ENCODE data around the gene MARVELD3. TPM values are rescaled to one million over a fixed set of nuclear protein-coding genes. Genes with fewer than 3 reads are reported as not detected.
"Not testable (repeated sequence)": the region's sequence is repeated elsewhere in the genome, so short reads cannot be mapped to it uniquely, and the experiment has no call there.

MARVELD3 gene
- total RNA-seq, 1 donor from 2014 or later: not detected

- intact Hi-C loops (cut with DNase I): no loop called here
- ATAC-seq (ENCODE audit: poor library complexity): no peak
Observed at GRCh38 chr16:71666264-71666663, 40.3 kb downstream of the MARVELD3 start.

GRCh38 chr16:71666928-71667707, 41.1 kb downstream of the MARVELD3 start:
- ATAC-seq (ENCODE audit: poor library complexity) (no peak), DNase-seq (no peak)
- intact Hi-C loops (cut with DNase I): no loop called here

More at GRCh38 chr16:71666264-71666663, 40.3 kb downstream of the MARVELD3 start:
- no peak for DNase-seq

- DNase-seq (no peak), ATAC-seq (ENCODE audit: poor library complexity) (no peak)
- intact Hi-C loops (cut with DNase I): no loop called here
Observed at GRCh38 chr16:71669926-71670536, 44.0 kb downstream of the MARVELD3 start.

GRCh38 chr16:71670537-71670936, 44.6 kb downstream of the MARVELD3 start:
- intact Hi-C loops (cut with DNase I): no loop called here
- no peak for DNase-seq
- no peak for ATAC-seq (ENCODE audit: poor library complexity)

- DNase-seq: no peak
- no peak for ATAC-seq (ENCODE audit: poor library complexity)
- intact Hi-C loops (cut with DNase I): no loop called here
Observed at GRCh38 chr16:71671165-71671564, 45.2 kb downstream of the MARVELD3 start.

GRCh38 chr16:71672125-71672524, 46.1 kb downstream of the MARVELD3 start:
- ATAC-seq (ENCODE audit: poor library complexity): no peak
- no peak for DNase-seq
- intact Hi-C loops (cut with DNase I): no loop called here

- ATAC-seq (ENCODE audit: poor library complexity) (no peak), DNase-seq (no peak)
- intact Hi-C loops (cut with DNase I): no loop called here
Observed at GRCh38 chr16:71672803-71673581, 47.0 kb downstream of the MARVELD3 start.

- intact Hi-C loops (cut with DNase I): no loop called here
Observed at GRCh38 chr16:71673582-71673973, 47.6 kb downstream of the MARVELD3 start.

GRCh38 chr16:71674229-71674628, 48.2 kb downstream of the MARVELD3 start:
- ATAC-seq (ENCODE audit: poor library complexity): no peak
- intact Hi-C loops (cut with DNase I): no loop called here

More at GRCh38 chr16:71673582-71673973, 47.6 kb downstream of the MARVELD3 start:
- ATAC-seq (ENCODE audit: poor library complexity) (no peak), DNase-seq (no peak)

GRCh38 chr16:71675380-71675779, 49.4 kb downstream of the MARVELD3 start:
- DNase-seq: no peak
- ATAC-seq (ENCODE audit: poor library complexity): no peak
- intact Hi-C loops (cut with DNase I): no loop called here

More at GRCh38 chr16:71674229-71674628, 48.2 kb downstream of the MARVELD3 start:
- DNase-seq: no peak

GRCh38 chr16:71676236-71676635, 50.3 kb downstream of the MARVELD3 start:
- DNase-seq: no peak
- ATAC-seq (ENCODE audit: poor library complexity): no peak
- intact Hi-C loops (cut with DNase I): no loop called here

- intact Hi-C loops (cut with DNase I): no loop called here
- no peak for ATAC-seq (ENCODE audit: poor library complexity)
- DNase-seq: no peak
Observed at GRCh38 chr16:71681360-71681759, 55.4 kb downstream of the MARVELD3 start.

- ATAC-seq (ENCODE audit: poor library complexity); intact Hi-C loops (cut with DNase I); DNase-seq: not testable (repeated sequence)
Observed at GRCh38 chr16:71684280-71684679, 58.3 kb downstream of the MARVELD3 start.

Other genes with a start within 250 kb of the MARVELD3 start
- gene TLE7, start 184.1 kb upstream of the MARVELD3 start, total RNA-seq: not detected
- gene ZNF23, start 163.9 kb upstream of the MARVELD3 start, total RNA-seq: 5.1 TPM
- 2.0 TPM for gene ZNF19, start 136.9 kb upstream of the MARVELD3 start, total RNA-seq
- gene CHST4, start 99.8 kb upstream of the MARVELD3 start, total RNA-seq: not detected
- gene TAT, start 49.1 kb upstream of the MARVELD3 start, total RNA-seq: 0.13 TPM
- 1.5 TPM for gene PHLPP2, start 98.5 kb downstream of the MARVELD3 start, total RNA-seq
- 27.2 TPM for gene AP1G1, start 182.7 kb downstream of the MARVELD3 start, total RNA-seq
- gene ATXN1L, start 219.8 kb downstream of the MARVELD3 start, total RNA-seq: 13.4 TPM

Measured in Right ventricle myocardium superior (tissue), 1 donor.